ENCODE measurements around the gene GPAT3.
"Not testable (repeated sequence)": the region's sequence is repeated elsewhere in the genome, so short reads cannot be mapped to it uniquely, and the experiment has no call there.

Gene GPAT3

DNA sequence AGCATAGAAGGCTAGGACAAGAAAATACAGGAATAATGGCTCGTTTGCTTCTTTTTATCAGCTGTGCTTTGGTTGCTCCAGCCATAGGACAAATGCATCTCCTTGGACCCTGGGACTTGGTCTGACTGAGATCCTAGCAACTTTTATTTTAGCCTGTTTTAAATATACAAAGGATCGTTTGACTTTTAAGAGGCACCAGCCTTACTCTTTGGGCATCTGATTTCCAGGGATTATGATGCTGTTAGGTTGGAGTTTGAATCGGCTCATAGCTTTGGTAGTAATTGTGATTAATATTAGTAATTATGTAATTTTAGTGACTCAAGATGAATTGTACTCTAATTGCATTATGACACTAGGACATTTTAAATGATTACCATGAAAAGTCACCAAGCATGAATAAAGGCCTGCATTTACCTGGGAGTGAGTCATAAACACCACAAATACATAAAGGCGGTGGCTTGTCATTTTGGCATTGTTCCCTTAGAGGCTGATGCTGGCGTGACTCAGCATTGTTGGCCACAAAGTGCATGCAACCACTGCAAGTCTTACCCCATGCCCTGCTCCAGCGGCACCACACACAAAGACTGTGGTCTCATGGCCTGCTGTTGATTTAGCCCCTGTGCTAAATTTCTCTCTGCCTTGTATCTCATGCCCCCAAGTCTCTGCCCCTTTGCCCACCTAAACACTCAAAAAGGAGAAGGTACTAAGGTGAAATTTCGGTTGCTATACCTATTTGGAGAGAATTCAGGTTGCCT, 12.4 kb downstream of the GPAT3 start:
- DNase-seq (ENCODE audit: low read depth in 1 of 2, low spot score in 1 of 2), result peak; percentile 17 to 32

DNA sequence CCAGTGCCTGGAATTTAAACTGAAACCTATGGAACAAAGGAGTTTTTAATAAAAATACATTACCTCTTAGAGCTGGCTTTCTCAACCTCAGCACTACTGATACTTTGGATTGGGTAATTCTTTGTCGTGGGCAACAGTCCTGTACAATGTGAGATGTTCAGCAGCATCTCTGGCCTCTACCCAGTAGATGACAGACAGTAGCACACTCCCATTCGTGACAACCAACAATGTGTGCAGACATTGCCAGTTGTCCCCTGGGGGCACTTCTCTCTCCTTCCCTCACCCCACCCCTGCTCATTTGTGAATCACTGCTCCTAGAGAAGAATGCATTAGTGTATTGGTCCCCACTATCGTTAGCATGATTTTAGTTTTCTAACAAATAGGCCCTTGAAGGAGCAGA, 16.2 kb downstream of the GPAT3 start:
- no peak for DNase-seq (ENCODE audit: low read depth in 1 of 2, low spot score in 1 of 2)

DNA sequence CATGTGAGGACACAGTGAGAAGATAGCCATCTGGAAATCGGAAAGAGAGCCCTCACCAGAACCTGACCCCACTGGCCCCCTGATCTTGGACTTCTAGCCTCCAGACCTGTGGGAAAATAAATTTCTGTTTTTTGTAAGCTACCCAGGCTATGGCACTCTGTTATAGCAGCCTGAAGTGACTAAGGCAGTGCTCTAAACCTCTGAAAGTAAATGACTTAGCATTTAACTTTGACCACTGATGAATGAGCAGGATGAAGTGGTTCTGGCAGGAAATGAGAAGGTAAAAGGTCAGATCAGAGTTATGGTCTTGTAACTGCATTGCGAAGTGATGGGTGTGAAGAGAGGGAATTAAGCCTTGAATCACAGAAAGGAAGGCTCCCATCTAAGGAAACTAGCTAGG, 17.0 kb downstream of the GPAT3 start:
- DNase-seq (ENCODE audit: low read depth in 1 of 2, low spot score in 1 of 2), result no peak

DNA sequence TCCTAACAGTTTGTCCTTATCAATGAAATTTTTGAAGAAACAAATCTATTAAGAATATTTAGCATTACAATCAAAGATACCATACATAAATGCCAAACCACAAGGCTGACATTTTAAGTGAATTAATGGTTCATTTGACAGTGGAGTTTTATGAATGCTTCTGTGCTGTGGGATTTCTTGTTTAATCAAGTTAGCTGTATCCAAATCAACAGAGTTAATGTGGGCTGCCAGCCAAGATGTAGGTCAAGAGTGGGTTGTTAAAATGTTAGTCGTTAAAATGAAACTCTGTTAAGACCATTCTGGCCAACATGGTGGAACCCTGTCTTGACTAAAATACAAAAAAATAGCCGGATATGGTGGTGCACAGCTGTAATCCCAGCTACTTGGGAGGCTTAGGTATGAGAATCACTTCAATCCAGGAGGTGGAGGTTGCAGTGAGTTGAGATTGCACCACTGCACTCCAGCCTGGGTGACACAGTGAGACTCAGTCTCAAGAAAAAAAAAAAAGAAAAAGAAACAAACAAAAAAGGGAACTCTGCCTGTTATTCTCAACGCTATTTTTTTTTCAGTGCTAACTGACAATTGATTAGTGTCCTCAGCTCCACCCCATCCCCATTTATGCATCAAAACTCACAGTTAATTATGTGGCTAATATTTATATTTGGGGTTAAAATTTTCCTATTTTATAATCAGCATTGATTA, 20.2 kb downstream of the GPAT3 start:
- DNase-seq (ENCODE audit: low read depth in 1 of 2, low spot score in 1 of 2), result no peak

DNA sequence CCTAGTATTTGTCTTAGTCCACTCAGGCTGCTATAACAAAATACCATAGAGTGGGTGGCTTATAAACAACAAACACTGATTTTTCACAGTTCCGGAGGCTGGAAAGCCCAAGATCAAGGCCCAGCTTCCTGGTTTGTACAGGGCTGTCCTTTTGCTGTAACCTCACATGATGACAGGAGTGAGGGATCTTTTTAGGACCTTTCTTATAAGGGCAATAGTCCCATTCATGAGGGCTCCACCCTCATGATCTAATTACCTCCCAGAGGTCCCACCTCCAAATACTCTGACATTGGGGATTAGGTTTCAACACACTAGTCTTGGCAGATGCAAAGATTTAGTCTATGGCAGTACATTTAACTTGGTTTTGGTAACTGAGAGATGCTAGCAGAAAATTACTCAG, 20.9 kb downstream of the GPAT3 start:
- no peak for DNase-seq (ENCODE audit: low read depth in 1 of 2, low spot score in 1 of 2)

DNA sequence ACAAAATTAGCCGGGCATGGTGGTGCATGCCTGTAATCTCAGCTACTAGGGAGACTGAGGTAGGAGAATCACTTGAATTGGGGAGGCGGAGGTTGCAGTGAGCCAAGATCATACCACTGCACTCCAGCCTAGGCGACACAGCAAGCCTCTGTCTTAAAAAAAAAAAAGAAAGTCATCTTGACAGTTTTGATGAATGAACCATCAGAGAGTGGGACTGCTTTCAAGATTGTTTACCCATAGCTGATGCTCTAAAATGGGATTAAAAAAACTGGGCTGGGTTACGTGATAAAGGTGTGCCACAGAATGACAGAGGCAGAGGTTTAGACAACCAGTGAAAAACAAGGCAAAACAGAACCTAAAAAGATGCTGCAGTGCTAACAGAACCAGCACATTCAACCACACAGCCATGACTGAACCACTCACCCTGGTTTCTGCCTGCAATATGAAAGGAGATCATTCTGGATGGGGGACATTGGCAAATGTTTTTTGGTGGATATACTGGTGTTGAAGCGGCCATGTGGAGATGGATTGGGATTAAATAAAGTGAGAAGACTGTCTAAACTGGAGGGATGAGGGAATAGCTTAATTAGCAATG, 22.2 kb downstream of the GPAT3 start:
- no peak for DNase-seq (ENCODE audit: low read depth in 1 of 2, low spot score in 1 of 2)

DNA sequence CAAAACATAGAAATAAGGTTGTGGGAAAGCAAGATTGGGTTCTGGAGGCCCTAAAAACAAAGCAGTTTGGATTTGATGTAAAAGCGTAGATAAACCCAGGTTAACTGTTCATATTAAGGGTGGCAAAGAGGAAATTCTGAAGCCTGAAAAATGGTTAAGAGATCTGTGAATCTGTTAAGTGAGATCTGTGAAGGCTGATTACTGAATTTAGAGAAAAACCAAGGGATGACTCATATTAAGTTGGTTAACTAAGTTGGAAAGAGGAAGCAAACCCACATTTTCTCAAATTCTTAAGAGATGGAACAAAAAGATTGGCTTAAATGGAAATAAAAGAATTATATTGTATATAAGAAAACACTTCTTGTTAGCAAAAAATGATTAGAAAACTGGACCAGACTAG, 22.8 kb downstream of the GPAT3 start:
- DNase-seq (ENCODE audit: low read depth in 1 of 2, low spot score in 1 of 2), result no peak

DNA sequence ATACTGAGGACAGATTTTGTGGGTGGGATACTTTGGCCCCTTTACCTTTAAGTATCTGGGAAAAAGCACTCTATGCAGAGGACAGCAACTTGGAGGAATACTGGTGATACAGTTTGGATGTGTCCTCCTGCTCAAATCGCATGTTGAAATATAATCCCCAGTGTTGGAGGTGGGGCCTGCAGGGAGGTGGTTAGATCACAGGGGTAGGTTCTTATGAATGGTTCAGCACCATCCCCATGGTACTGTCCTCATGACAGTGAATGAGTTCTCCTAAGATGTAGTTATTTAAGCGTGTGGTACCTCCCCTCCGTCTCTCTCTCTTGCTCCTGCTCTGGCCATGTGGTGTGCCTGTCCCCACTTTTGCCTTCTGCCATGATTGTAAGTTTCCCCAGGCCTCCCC, 24.6 kb downstream of the GPAT3 start:
- DNase-seq (ENCODE audit: low read depth in 1 of 2, low spot score in 1 of 2), result no peak

DNA sequence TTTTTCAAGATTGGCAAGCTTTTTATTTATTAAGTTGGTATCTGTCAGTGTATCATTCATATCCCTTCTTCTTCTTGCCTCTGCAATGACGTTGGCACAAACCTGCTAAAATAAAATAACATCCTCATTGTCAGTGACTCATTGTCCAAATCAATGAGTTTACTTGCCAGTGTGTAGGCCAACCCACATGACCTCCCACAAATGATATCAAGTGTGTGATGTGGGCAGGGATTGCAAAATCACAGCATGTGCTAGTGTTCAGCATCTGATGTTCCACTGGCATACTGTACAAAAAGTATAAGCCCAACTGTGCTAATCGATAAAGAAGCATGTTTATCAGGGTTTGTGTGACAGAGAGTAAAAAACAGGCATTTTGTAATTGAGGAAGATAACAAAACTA, 25.5 kb downstream of the GPAT3 start:
- DNase-seq (ENCODE audit: low read depth in 1 of 2, low spot score in 1 of 2), result no peak

DNA sequence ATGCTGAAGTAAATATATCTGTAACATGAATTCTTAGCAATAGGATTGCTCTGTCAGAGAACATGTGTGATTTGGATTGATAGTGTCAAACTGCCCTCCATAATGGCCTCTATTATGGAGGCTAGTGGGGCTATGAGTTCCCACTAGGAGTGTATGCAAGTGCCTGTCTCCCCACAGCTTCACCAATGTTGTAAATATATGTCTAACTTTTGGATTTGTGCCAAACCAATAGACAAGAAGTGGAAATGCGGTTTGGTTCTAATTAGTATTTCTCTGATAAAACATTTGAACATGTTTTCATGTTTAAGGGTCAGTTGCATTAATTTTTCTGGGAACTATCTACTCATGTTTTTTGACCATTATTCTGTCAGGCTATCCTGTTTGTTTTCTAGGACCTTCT, 28.1 kb downstream of the GPAT3 start:
- no peak for DNase-seq (ENCODE audit: low read depth in 1 of 2, low spot score in 1 of 2)

DNA sequence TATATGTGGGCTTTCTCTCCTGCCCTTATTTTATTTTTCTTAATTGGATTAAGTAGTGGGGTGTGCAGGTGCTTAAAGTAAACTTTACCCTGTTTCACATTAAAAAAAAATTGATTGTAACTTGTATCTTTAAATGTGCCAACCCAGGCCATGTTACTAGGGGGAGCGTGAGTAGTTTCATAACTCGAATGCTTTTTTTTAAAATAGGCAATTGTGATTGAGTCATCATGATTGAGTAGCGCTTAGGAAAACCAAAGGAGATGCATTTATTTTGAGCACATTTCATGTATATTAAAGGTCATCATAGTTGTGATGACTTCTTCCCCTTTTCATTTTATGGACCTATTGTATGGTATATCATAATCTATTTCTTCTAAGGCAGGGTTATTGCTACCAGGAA, 32.2 kb downstream of the GPAT3 start:
- DNase-seq (ENCODE audit: low read depth in 1 of 2, low spot score in 1 of 2), result no peak

DNA sequence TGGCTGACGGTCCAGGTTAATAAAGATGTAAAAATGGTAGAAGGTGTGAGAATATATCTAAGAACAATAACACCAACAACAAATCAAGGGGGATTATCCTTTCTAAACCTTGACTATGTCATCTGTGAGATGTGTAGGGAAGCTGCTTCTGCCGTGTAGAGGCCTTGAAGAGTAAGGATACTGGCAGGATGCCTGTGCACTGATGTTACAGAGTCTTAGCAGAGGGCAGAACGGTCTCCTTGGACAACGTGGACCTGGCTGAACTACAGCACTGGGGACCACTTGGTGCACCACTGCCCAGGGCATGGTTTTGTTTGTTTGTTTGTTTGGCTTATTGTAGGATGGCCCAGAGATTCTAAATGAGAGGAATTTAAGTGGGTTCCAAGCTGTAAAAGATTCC, 33.5 kb downstream of the GPAT3 start:
- no peak for DNase-seq (ENCODE audit: low read depth in 1 of 2, low spot score in 1 of 2)

DNA sequence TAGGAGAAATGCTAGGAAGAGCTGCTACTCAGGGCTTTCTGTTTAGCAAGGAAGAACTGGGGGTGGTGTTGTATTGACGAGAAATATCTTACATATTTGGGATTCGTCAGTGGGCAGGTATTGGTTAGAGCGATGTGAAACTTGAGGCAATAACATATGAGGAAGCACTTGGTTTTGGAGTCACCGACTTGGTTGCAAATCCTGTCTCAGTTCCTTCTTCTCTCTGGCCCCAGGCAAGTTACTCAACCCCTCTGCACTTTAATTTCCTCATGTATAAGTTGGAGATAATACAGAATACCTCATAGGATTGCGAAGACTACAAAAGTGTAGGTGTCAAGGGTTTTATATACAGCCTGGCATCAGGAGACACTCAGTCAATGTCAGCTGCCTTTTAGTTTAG, 34.1 kb downstream of the GPAT3 start:
- DNase-seq (ENCODE audit: low read depth in 1 of 2, low spot score in 1 of 2), result no peak

DNA sequence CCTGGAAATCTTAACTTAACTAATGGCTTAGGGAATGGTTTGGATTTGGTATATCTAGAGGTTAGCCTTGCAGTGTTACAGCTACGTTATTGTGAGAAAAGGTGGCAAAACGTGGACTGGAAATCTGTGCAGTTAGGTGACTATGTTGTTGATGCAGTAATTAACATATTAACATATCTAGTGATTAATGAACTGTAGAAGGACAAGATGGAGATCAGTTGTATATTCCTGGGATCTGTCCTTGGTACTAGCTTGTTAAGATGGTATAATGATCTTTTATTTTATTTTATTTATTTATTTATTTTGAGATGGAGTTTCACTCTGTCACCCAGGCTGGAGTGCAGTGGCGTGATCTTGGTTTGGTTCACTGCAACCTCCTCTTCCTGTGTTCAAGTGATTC, 36.9 kb downstream of the GPAT3 start:
- DNase-seq (ENCODE audit: low read depth in 1 of 2, low spot score in 1 of 2), result no peak

DNA sequence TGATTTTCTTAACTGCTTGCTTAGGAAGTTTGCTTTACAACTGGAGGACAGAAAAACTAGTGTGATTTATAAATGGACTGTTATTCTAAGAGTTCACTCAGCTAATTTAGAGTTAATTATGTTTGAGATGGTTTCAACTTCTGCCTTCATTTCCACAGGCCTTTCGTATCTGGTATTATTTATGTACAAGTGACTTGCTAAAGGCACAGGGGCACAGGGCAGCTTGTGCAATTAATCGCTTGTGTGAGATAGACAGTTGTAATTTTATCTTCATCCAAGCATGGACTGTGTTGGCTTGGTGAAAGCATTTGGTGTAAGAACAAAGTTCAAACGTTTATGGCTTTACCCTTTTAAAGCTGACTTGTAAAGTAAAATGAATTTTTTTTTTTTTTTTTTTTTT, 38.3 kb downstream of the GPAT3 start:
- DNase-seq (ENCODE audit: low read depth in 1 of 2, low spot score in 1 of 2), result no peak

DNA sequence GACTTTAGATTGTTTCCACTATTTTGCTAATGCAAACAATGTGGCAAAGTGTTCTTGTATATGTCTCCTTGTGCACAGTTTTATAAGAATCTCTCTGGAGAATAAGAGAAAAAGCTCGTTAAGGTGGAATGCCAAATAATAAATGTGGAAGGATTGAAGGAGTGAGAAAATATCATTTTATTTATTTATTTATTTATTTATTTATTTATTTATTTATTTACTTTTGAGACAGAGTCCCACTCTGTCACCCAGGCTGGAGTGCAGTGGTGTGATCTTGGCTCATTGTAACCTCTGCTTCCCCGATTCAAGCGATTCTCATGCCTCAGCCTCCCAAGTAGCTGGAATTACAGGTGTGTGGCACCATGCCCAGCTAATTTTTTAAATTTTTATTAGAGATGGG, 40.3 kb downstream of the GPAT3 start:
- DNase-seq (ENCODE audit: low read depth in 1 of 2, low spot score in 1 of 2), result not testable (repeated sequence)

DNA sequence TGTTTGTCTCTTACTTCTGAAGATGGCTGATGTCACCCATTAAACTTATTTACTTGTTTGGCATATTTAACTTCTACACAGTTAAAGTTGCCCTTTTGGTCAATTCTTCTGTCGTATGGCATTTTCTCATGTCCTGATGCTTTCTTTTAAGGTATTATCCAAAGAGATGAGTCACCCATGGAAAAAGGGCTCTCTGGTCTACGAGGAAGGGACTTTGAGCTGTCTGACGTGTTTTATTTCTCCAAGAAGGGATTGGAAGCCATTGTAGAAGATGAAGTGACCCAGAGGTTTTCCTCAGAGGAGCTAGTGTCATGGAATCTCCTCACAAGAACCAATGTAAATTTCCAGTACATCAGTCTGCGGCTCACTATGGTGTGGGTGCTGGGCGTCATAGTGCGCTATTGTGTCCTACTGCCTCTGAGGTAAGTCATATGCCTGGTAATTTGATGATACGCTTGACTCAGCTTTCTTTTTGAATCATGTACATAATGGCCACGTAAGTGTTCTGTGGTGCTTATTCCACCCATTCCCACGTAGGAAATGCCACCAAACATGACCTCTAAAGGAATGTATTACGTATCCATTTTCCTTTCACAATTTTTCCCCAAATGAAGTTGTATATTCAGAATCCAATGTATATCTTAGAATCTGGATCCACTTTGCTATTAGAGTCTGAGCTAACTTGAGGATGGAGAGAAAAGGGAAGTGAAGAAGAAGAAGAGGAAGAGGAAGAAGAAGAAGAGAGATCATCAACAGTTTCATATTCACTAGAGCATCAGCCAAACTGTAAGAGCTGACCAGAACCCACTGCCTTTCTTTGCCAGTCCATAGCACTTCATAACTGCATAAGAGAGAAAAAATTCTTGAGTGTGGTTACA, 45.7 kb downstream of the GPAT3 start:
- DNase-seq (ENCODE audit: low read depth in 1 of 2, low spot score in 1 of 2), result no peak

DNA sequence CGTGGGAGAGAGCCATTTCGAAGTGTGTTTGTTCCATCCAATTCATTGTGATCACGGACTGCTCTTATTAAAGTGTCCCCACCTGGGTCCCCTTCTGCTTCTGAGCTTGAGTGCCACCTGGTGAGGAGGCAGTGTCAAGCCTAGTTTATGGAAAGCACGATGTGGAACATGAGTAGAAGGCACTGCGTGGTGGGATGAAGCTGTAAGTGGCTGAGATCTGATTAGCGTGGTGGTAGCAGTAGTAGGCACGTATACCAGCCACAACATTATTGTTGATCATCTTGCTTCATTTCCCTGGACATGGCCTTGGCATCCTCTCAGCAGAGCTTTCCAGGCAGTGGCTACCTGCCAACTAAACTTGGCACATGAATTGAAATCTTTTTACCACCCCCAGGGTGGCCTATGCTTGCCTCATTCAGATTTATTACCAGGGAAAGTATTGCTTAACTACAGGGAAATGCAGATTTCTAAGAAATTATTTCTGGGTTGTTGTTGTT, 46.4 kb downstream of the GPAT3 start:
- DNase-seq (ENCODE audit: low read depth in 1 of 2, low spot score in 1 of 2), result no peak

DNA sequence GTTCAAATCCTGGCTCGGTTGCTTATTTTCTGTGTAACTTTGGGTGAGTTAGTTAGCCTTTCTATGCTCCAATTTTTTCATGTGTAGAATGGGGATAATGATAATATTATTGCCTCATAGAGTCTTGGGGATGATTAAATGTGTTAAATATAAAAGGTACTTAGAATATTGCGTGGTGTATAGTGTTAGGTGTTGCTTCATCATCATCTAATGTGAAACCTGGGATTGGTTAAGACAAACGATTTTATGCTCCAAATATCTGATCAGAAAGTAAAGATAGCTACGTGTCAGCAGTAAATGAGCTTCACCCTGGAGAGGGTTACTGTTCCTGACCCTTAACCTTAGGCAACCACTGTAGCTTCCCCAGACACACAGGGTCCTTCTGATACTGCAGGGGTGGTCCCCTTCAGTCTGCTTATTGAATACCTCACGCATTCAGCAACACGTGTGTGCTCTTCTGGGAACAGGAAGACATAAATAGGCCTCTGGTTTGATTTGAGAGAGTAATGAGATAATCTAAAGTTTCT, 50.1 kb downstream of the GPAT3 start:
- no peak for DNase-seq (ENCODE audit: low read depth in 1 of 2, low spot score in 1 of 2)

DNA sequence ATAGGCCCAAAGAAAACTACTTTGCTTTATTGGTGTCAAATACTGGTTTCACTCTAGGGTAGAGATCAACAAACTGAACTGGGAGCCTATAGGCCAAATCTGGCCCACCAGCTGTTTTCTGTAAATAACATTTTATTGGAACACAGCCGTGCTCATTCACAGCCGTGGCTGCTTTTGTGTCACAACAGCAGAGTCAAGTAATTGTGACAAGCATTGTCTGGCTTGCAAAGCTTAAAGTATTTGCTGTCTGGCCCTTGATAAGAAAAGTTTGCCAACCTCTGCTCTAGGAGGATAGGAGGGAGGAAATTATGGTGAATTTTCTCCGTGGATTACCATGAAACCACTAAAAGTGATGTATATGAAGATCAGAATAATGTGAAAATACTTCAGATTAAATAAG, 53.4 kb downstream of the GPAT3 start:
- no peak for DNase-seq (ENCODE audit: low read depth in 1 of 2, low spot score in 1 of 2)

DNA sequence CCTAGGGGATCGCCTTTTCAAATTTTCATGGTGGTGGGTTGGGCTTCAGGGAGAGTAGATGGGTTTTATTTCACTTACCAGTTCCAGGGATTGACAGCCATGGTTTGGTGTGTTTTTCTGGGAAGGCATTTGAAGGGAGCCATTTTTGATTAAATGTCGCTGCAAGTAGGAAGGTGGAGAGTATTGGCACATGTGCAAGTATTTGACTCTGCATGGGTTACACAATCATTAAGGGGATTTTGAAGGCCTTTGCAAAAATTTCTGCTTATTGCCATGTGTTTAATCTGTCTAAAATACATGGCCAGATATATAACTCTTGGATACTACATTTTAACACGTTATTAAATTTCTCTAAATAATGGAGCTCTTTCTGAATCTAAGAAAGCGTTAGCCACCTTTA, 55.1 kb downstream of the GPAT3 start:
- DNase-seq (ENCODE audit: low read depth in 1 of 2, low spot score in 1 of 2), result no peak
